ENCODE data around the gene PTGFRN. TPM values are rescaled to one million over a fixed set of nuclear protein-coding genes. Genes with fewer than 3 reads are reported as not detected.
"Not testable (repeated sequence)": the region's sequence is repeated elsewhere in the genome, so short reads cannot be mapped to it uniquely, and the experiment has no call there.

Gene PTGFRN
- total RNA-seq, 2 donors from 2014 or later = 10.1 to 11.1 TPM

GRCh38 chr1:116972674-116973030 lies 62.9 kb downstream of the PTGFRN start:
- H3K36me3 Mint-ChIP-seq (ENCODE audit: low read depth) = no peaks in the 10 kb centered on the region
- H3K27me3 Mint-ChIP-seq = no peaks in the 10 kb centered on the region
- no peaks in the 10 kb centered on the region for H3K9me3 Mint-ChIP-seq
- no peak overlapping the region for H3K27ac Mint-ChIP-seq
- H3K4me1 Mint-ChIP-seq = no peaks in the 10 kb centered on the region
- no peak for ATAC-seq (replicated peaks)
- H3K4me3 Mint-ChIP-seq = no peak overlapping the region

- not testable (repeated sequence) for H3K27ac Mint-ChIP-seq; ATAC-seq (replicated peaks); H3K4me1 Mint-ChIP-seq; H3K4me3 Mint-ChIP-seq; H3K9me3 Mint-ChIP-seq; H3K36me3 Mint-ChIP-seq (ENCODE audit: low read depth); H3K27me3 Mint-ChIP-seq
Observed at GRCh38 chr1:116980309-116980708, 70.6 kb downstream of the PTGFRN start.

GRCh38 chr1:116981521-116982037 lies 71.9 kb downstream of the PTGFRN start:
- no peak for ATAC-seq (replicated peaks)
- H3K27me3 Mint-ChIP-seq = no peaks in the 10 kb centered on the region
- no peak overlapping the region for H3K4me3 Mint-ChIP-seq
- H3K4me1 Mint-ChIP-seq = peaks cover 4% of the 10 kb centered on the region
- H3K36me3 Mint-ChIP-seq (ENCODE audit: low read depth) = no peaks in the 10 kb centered on the region
- no peaks in the 10 kb centered on the region for H3K9me3 Mint-ChIP-seq
- peak overlapping the region; percentile 16 for H3K27ac Mint-ChIP-seq

- Mint-ChIP-seq H3K4me1 (peaks cover 10% of the 10 kb centered on the region), H3K4me3 (no peak overlapping the region), H3K27ac (no peak overlapping the region), H3K36me3 (ENCODE audit: low read depth) (no peaks in the 10 kb centered on the region), H3K27me3 (no peaks in the 10 kb centered on the region), H3K9me3 (no peaks in the 10 kb centered on the region)
- no peak for ATAC-seq (replicated peaks)
Observed at GRCh38 chr1:116982319-116983004, 72.7 kb downstream of the PTGFRN start.

- Mint-ChIP-seq H3K27me3 (no peaks in the 10 kb centered on the region), H3K27ac (no peak overlapping the region), H3K4me3 (no peak overlapping the region), H3K4me1 (peaks cover 10% of the 10 kb centered on the region), H3K9me3 (no peaks in the 10 kb centered on the region), H3K36me3 (ENCODE audit: low read depth) (no peaks in the 10 kb centered on the region)
- ATAC-seq (replicated peaks) = no peak
Observed at GRCh38 chr1:116983112-116983511, 73.4 kb downstream of the PTGFRN start.

GRCh38 chr1:116983678-116984077 lies 74.0 kb downstream of the PTGFRN start:
- Mint-ChIP-seq H3K36me3 (ENCODE audit: low read depth) (no peaks in the 10 kb centered on the region), H3K27ac (no peak overlapping the region), H3K4me3 (no peak overlapping the region), H3K27me3 (no peaks in the 10 kb centered on the region), H3K4me1 (peaks cover 10% of the 10 kb centered on the region), H3K9me3 (no peaks in the 10 kb centered on the region)
- no peak for ATAC-seq (replicated peaks)

GRCh38 chr1:116984406-116985160 lies 74.9 kb downstream of the PTGFRN start:
- no peak for ATAC-seq (replicated peaks)
- peaks cover 10% of the 10 kb centered on the region for H3K4me1 Mint-ChIP-seq
- H3K9me3 Mint-ChIP-seq = no peaks in the 10 kb centered on the region
- no peaks in the 10 kb centered on the region for H3K36me3 Mint-ChIP-seq (ENCODE audit: low read depth)
- H3K4me3 Mint-ChIP-seq = no peak overlapping the region
- no peaks in the 10 kb centered on the region for H3K27me3 Mint-ChIP-seq
- H3K27ac Mint-ChIP-seq = no peak overlapping the region

GRCh38 chr1:116986421-116987255 lies 76.9 kb downstream of the PTGFRN start:
- Mint-ChIP-seq H3K4me3 (peak overlapping the region; percentile 79), H3K27me3 (no peaks in the 10 kb centered on the region), H3K4me1 (peaks cover 14% of the 10 kb centered on the region), H3K9me3 (no peaks in the 10 kb centered on the region), H3K27ac (peak overlapping the region; percentile 71), H3K36me3 (ENCODE audit: low read depth) (no peaks in the 10 kb centered on the region)
- peak; percentile 72 for ATAC-seq (replicated peaks)

- Mint-ChIP-seq H3K27me3 (no peaks in the 10 kb centered on the region), H3K4me3 (peak overlapping the region; percentile 79), H3K9me3 (no peaks in the 10 kb centered on the region), H3K36me3 (ENCODE audit: low read depth) (no peaks in the 10 kb centered on the region), H3K27ac (peak overlapping the region; percentile 71), H3K4me1 (peaks cover 18% of the 10 kb centered on the region)
- peak; percentile 86 for ATAC-seq (replicated peaks)
Observed at GRCh38 chr1:116987256-116987555, 77.5 kb downstream of the PTGFRN start.

- Mint-ChIP-seq H3K27ac (no peak overlapping the region), H3K36me3 (ENCODE audit: low read depth) (no peaks in the 10 kb centered on the region), H3K27me3 (no peaks in the 10 kb centered on the region), H3K4me3 (peak overlapping the region; percentile 79), H3K9me3 (no peaks in the 10 kb centered on the region), H3K4me1 (peaks cover 18% of the 10 kb centered on the region)
- no peak for ATAC-seq (replicated peaks)
Observed at GRCh38 chr1:116988248-116988647, 78.5 kb downstream of the PTGFRN start.

- peaks cover 18% of the 10 kb centered on the region for H3K4me1 Mint-ChIP-seq
- no peaks in the 10 kb centered on the region for H3K27me3 Mint-ChIP-seq
- H3K9me3 Mint-ChIP-seq = no peaks in the 10 kb centered on the region
- no peak overlapping the region for H3K27ac Mint-ChIP-seq
- H3K36me3 Mint-ChIP-seq (ENCODE audit: low read depth) = no peaks in the 10 kb centered on the region
- no peak for ATAC-seq (replicated peaks)
- no peak overlapping the region for H3K4me3 Mint-ChIP-seq
Observed at GRCh38 chr1:116988908-116989307, 79.2 kb downstream of the PTGFRN start.

- H3K36me3 Mint-ChIP-seq (ENCODE audit: low read depth) = no peaks in the 10 kb centered on the region
- H3K27ac Mint-ChIP-seq = no peak overlapping the region
- H3K4me3 Mint-ChIP-seq = no peak overlapping the region
- H3K27me3 Mint-ChIP-seq = no peaks in the 10 kb centered on the region
- peaks cover 18% of the 10 kb centered on the region for H3K4me1 Mint-ChIP-seq
- no peak for ATAC-seq (replicated peaks)
- no peaks in the 10 kb centered on the region for H3K9me3 Mint-ChIP-seq
Observed at GRCh38 chr1:116989835-116990234, 80.1 kb downstream of the PTGFRN start.

GRCh38 chr1:116990612-116991151 lies 81.0 kb downstream of the PTGFRN start:
- H3K27me3 Mint-ChIP-seq = no peaks in the 10 kb centered on the region
- H3K4me1 Mint-ChIP-seq = peaks cover 18% of the 10 kb centered on the region
- H3K36me3 Mint-ChIP-seq (ENCODE audit: low read depth) = no peaks in the 10 kb centered on the region
- H3K27ac Mint-ChIP-seq = no peak overlapping the region
- no peak for ATAC-seq (replicated peaks)
- H3K4me3 Mint-ChIP-seq = no peak overlapping the region
- H3K9me3 Mint-ChIP-seq = no peaks in the 10 kb centered on the region

- Mint-ChIP-seq H3K27me3 (no peaks in the 10 kb centered on the region), H3K36me3 (ENCODE audit: low read depth) (no peaks in the 10 kb centered on the region), H3K4me3 (peak overlapping the region; percentile 54), H3K27ac (peak overlapping the region; percentile 18), H3K4me1 (peaks cover 17% of the 10 kb centered on the region), H3K9me3 (no peaks in the 10 kb centered on the region)
- ATAC-seq (replicated peaks) = peak; percentile 31
Observed at GRCh38 chr1:116991171-116991845, 81.6 kb downstream of the PTGFRN start.

Data from activated T-helper 17 cell treated with anti-CD3 and anti-CD28 coated beads, Interleukin-2, amount 50 U/mL, for 72 hours (primary cell).